Cardiac muscle cell (in vitro differentiated cells and primary cell): ENCODE measurements around the gene GLB1L. TPM values are rescaled to one million over a fixed set of nuclear protein-coding genes. Genes with fewer than 3 reads are reported as not detected.
A peak's percentile ranks its signal among the peaks of the same experiment; 100 is the strongest.

Source experiments
- DNase-seq, 2 donors: peaks; one replicate each; pipeline versions ENCODE4 v3.0.0 to v3.0.0-alpha.2; 2010 to 2017; ENCODE audit warnings: low read depth in 1 of 2, low spot score in 1 of 2
- H3K27ac ChIP-seq: fragments of 200-600 bp; sonication (generic); 2 replicates; pipeline ENCODE4 v1.5.1; 2016
- H3K27me3 ChIP-seq: fragments of 200-600 bp; sonication (generic); 2 replicates; pipeline ENCODE4 v1.6.0; 2016; ENCODE audit warnings: control low read depth
- H3K36me3 ChIP-seq: fragments of 200-600 bp; sonication (generic); 2 replicates; pipeline ENCODE4 v1.5.1; 2016; ENCODE audit warnings: control low read depth
- H3K4me1 ChIP-seq: fragments of 200-600 bp; sonication (generic); 2 replicates; pipeline ENCODE4 v1.8.1; 2017; ENCODE audit warnings: low read depth, mild to moderate bottlenecking, mixed run types
- H3K4me3 ChIP-seq: fragments of 200-600 bp; sonication (generic); 2 replicates; pipeline ENCODE4 v1.5.1; 2016; ENCODE audit warnings: mild to moderate bottlenecking
- H3K9me3 ChIP-seq: fragments of 200-600 bp; sonication (generic); 2 replicates; pipeline ENCODE4 v1.5.1; 2017; ENCODE audit warnings: low read depth, mild to moderate bottlenecking, control low read depth
- CTCF ChIP-seq: IDR thresholded peaks from 2 replicates; pipeline ENCODE4 v1.5.1; 2012; ENCODE audit warnings: low read depth, mild to moderate bottlenecking, low read length
- polyA plus RNA-seq: library from polyadenylated mRNA; unstranded; fragments of >200 nt; fragmentation: Nextera tagmentation; extraction: Ambion mirVana; gene quantifications from 2 replicates; pipeline ENCODE4 v1.2.1, GENCODE V29; 2016
- total RNA-seq: library from RNA; depleted of rRNA; stranded (reverse); fragments of >200 nt; gene quantifications from 2 replicates; pipeline ENCODE4 v1.2.3, GENCODE V29; 2016

Gene GLB1L
- total and polyA plus RNA-seq, 2 experiments from 2014 or later = 3.3 to 10.4 TPM

- Histone ChIP-seq H3K27ac (no peak overlapping the region), H3K27me3 (peaks cover 32% of the 10 kb centered on the region), H3K36me3 (no peaks in the 10 kb centered on the region), H3K4me1 (peaks cover 17% of the 10 kb centered on the region), H3K9me3 (no peaks in the 10 kb centered on the region), H3K4me3 (no peak overlapping the region)
- DNase-seq = peak in 1 of 2 donors; percentile 95
- TF ChIP-seq CTCF = no peak
Observed at GRCh38 chr2:219249203-219249980, 4.1 kb upstream of the GLB1L start.

- no peak for DNase-seq
- H3K27me3 ChIP-seq = peaks cover 27% of the 10 kb centered on the region
- no peak for TF ChIP-seq CTCF
- no peaks in the 10 kb centered on the region for H3K9me3 ChIP-seq
- no peak overlapping the region for H3K4me3 ChIP-seq
- no peak overlapping the region for H3K27ac ChIP-seq
- H3K4me1 ChIP-seq = peaks cover 16% of the 10 kb centered on the region
- H3K36me3 ChIP-seq = no peaks in the 10 kb centered on the region
Observed at GRCh38 chr2:219248845-219249202, 3.6 kb upstream of the GLB1L start.

GRCh38 chr2:219247678-219248642 lies 2.7 kb upstream of the GLB1L start:
- no peaks in the 10 kb centered on the region for H3K36me3 ChIP-seq
- no peaks in the 10 kb centered on the region for H3K9me3 ChIP-seq
- H3K4me3 ChIP-seq = no peak overlapping the region
- H3K4me1 ChIP-seq = peaks cover 11% of the 10 kb centered on the region
- TF ChIP-seq CTCF = no peak
- H3K27me3 ChIP-seq = peaks cover 18% of the 10 kb centered on the region
- no peak for DNase-seq
- H3K27ac ChIP-seq = no peak overlapping the region

GRCh38 chr2:219246559-219246958 lies 1.3 kb upstream of the GLB1L start:
- Histone ChIP-seq H3K27ac (no peak overlapping the region), H3K36me3 (no peaks in the 10 kb centered on the region), H3K4me1 (peaks cover 9% of the 10 kb centered on the region), H3K9me3 (no peaks in the 10 kb centered on the region), H3K27me3 (peaks cover 4% of the 10 kb centered on the region), H3K4me3 (no peak overlapping the region)
- DNase-seq = no peak
- no peak for TF ChIP-seq CTCF

- TF ChIP-seq CTCF = no peak
- Histone ChIP-seq H3K4me3 (peak overlapping the region; percentile 75), H3K9me3 (no peaks in the 10 kb centered on the region), H3K27me3 (no peaks in the 10 kb centered on the region), H3K27ac (peak overlapping the region; percentile 82), H3K36me3 (no peaks in the 10 kb centered on the region), H3K4me1 (peaks cover 9% of the 10 kb centered on the region)
- DNase-seq = no peak
Observed at GRCh38 chr2:219245899-219246230, 621 bp upstream of the GLB1L start.
